Tibial nerve (tissue), 4 donors: Measurements from ENCODE around the gene SHMT1. TPM values are rescaled to one million over a fixed set of nuclear protein-coding genes. Genes with fewer than 3 reads are reported as not detected.

ENCODE experiments used
- DNase-seq, 2 donors: peaks; one replicate each; pipeline ENCODE4 v3.0.0-alpha.2; 2019; ENCODE audit warnings: low spot score in 2 of 2
- H3K27ac ChIP-seq, 4 donors: fragments of 200-600 bp; sonication (generic) in 3 of 4; one replicate each; pipeline ENCODE4 v1.5.1; 2017 to 2019; ENCODE audit warnings: mild to moderate bottlenecking in 1 of 4
- H3K27me3 ChIP-seq, 2 donors: fragments of 200-600 bp; sonication (generic) in 1 of 2; one replicate each; pipeline versions ENCODE4 v1.5.1 to v1.6.0; 2017 to 2019
- H3K36me3 ChIP-seq, 3 donors: fragments of 200-600 bp; sonication (generic); one replicate each; pipeline ENCODE4 v1.5.1; 2018 to 2019
- H3K4me1 ChIP-seq, 4 donors: fragments of 200-600 bp; sonication (generic) in 3 of 4; one replicate each; pipeline ENCODE4 v1.5.1; 2017 to 2019
- H3K4me3 ChIP-seq, 4 donors: fragments of 200-600 bp; sonication (generic) in 3 of 4; one replicate each; pipeline ENCODE4 v1.5.1; 2017 to 2019; ENCODE audit warnings: mild to moderate bottlenecking in 1 of 4, moderate library complexity in 1 of 4
- H3K9me3 ChIP-seq, 4 donors: fragments of 200-600 bp; sonication (generic) in 3 of 4; one replicate each; pipeline ENCODE4 v1.5.1; 2017 to 2019
- EP300 ChIP-seq, 2 donors: sonication (generic); formaldehyde crosslinking; IDR thresholded peaks; one replicate each; pipeline ENCODE4 v1.6.1; 2017; ENCODE audit warnings: antibody characterized with exemption in 2 of 2, mild to moderate bottlenecking in 1 of 2
- POLR2A ChIP-seq, 2 donors: fragments of 450-650 bp; IDR thresholded peaks; one replicate each; pipeline ENCODE4 v1.6.1; 2017; ENCODE audit warnings: antibody characterized with exemption in 2 of 2, mild to moderate bottlenecking in 2 of 2, moderate library complexity in 2 of 2
- WGBS, 2 donors: methylation state at CpG; one replicate each; pipeline ENCODE4 v1.1.5; 2018; 5-methylcytosine and 5-hydroxymethylcytosine counted together
- total RNA-seq, 4 donors: library from RNA; depleted of rRNA; stranded (reverse); fragments of >200 nt; gene quantifications; one replicate each; pipeline ENCODE4 v1.1.0, GENCODE V29; 2016
- TF ChIP-seq, protein P1 (sequence below), 5 experiments: fragments of 200-600 bp in 3 of 5; fragments of 450-650 bp in 2 of 5; sonication (generic) in 3 of 5; IDR thresholded peaks; one replicate each; pipeline ENCODE4 v1.5.1; 2016 to 2019; ENCODE audit warnings: antibody characterized with exemption in 5 of 5, mild to moderate bottlenecking in 3 of 5, moderate library complexity in 2 of 5

The SHMT1 gene
- total RNA-seq, 4 donors from 2014 or later: 48.0 to 69.5 (median 59.3) TPM

DNA sequence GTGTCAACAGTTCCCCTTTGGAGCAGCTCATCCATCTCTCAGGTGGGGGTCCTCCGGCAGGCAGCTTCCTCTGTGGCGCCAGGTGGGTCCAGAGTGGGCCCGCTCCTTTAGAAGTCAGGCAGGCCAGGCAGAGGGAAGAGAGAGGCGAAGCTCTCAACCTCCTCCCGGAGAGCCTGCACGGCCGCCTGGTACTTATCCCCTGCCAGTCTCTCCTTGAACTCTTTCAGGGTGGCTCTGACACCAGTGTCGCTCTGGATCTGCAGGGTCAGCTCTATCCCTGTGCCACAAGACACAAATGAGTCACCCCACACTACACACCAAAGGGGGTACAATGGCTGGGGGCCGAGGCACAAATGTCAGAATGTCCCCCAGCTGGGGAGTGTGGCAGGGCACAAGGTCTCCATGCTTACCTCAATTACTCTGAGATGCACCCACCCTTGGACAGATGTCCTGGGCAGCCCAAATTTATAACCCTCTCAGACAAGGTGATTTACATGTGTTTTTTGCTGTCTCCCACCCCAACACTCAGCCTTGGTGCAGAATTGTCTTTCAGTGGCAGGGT lies 34.6 kb downstream of the SHMT1 start:
- WGBS, 2 donors: 90 to 93% methylated on average over 9 of the region's 9 CpGs
- DNase-seq: no peak

GRCh38 chr17:18327556-18327955 lies 35.8 kb downstream of the SHMT1 start:
- no peak for DNase-seq
- no peak overlapping the region for H3K4me3 ChIP-seq
- WGBS, 2 donors: 89 to 91% methylated on average over 10 of the region's 10 CpGs
- H3K9me3 ChIP-seq: no peaks in the 10 kb centered on the region
- H3K4me1 ChIP-seq: peaks cover 0 to 20% (median 0%) of the 10 kb centered on the region in 4 donors
- H3K27ac ChIP-seq: no peak overlapping the region
- no peaks in the 10 kb centered on the region for H3K27me3 ChIP-seq
- TF ChIP-seq EP300 (IDR thresholded peaks at IDR 0.05) (no peak), POLR2A (IDR thresholded peaks at IDR 0.05) (no peak)
- TF ChIP-seq, protein P1, sequence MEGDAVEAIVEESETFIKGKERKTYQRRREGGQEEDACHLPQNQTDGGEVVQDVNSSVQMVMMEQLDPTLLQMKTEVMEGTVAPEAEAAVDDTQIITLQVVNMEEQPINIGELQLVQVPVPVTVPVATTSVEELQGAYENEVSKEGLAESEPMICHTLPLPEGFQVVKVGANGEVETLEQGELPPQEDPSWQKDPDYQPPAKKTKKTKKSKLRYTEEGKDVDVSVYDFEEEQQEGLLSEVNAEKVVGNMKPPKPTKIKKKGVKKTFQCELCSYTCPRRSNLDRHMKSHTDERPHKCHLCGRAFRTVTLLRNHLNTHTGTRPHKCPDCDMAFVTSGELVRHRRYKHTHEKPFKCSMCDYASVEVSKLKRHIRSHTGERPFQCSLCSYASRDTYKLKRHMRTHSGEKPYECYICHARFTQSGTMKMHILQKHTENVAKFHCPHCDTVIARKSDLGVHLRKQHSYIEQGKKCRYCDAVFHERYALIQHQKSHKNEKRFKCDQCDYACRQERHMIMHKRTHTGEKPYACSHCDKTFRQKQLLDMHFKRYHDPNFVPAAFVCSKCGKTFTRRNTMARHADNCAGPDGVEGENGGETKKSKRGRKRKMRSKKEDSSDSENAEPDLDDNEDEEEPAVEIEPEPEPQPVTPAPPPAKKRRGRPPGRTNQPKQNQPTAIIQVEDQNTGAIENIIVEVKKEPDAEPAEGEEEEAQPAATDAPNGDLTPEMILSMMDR (IDR thresholded peaks at IDR 0.05): no peak
- H3K36me3 ChIP-seq: peaks cover 3 to 99% (median 26%) of the 10 kb centered on the region in 3 donors

More for the DNA sequence above, 34.6 kb downstream of the SHMT1 start:
- Histone ChIP-seq H3K27me3 (no peaks in the 10 kb centered on the region), H3K9me3 (no peaks in the 10 kb centered on the region), H3K4me1 (peaks cover 0 to 20% (median 0%) of the 10 kb centered on the region in 4 donors), H3K27ac (no peak overlapping the region), H3K36me3 (peaks cover 0 to 99% (median 14%) of the 10 kb centered on the region in 3 donors), H3K4me3 (no peak overlapping the region)
- TF ChIP-seq EP300 (IDR thresholded peaks at IDR 0.05): no peak
- TF ChIP-seq POLR2A (IDR thresholded peaks at IDR 0.05): no peak
- TF ChIP-seq, protein P1 (IDR thresholded peaks at IDR 0.05): no peak

GRCh38 chr17:18327093-18327492 lies 36.3 kb downstream of the SHMT1 start:
- Histone ChIP-seq H3K9me3 (no peaks in the 10 kb centered on the region), H3K36me3 (peaks cover 5 to 99% (median 27%) of the 10 kb centered on the region in 3 donors)
- 45 to 57% methylated on average over 2 of the region's 2 CpGs for WGBS, 2 donors

GRCh38 chr17:18326572-18326971 lies 36.8 kb downstream of the SHMT1 start:
- H3K27me3 ChIP-seq: no peaks in the 10 kb centered on the region
- no peaks in the 10 kb centered on the region for H3K9me3 ChIP-seq
- no peak overlapping the region for H3K27ac ChIP-seq
- peaks cover 5 to 98% (median 25%) of the 10 kb centered on the region in 3 donors for H3K36me3 ChIP-seq
- no peak overlapping the region for H3K4me3 ChIP-seq
- TF ChIP-seq POLR2A (IDR thresholded peaks at IDR 0.05) (no peak), EP300 (IDR thresholded peaks at IDR 0.05) (no peak)
- TF ChIP-seq, protein P1 (IDR thresholded peaks at IDR 0.05): no peak
- no peak for DNase-seq
- H3K4me1 ChIP-seq: peaks cover 0 to 22% (median 0%) of the 10 kb centered on the region in 4 donors
- WGBS, 2 donors: 87 to 90% methylated on average over 6 of the region's 6 CpGs

More at GRCh38 chr17:18327093-18327492, 36.3 kb downstream of the SHMT1 start:
- DNase-seq: no peak
- no peak overlapping the region for H3K4me3 ChIP-seq
- H3K4me1 ChIP-seq: peaks cover 0 to 20% (median 0%) of the 10 kb centered on the region in 4 donors
- no peak overlapping the region for H3K27ac ChIP-seq
- no peaks in the 10 kb centered on the region for H3K27me3 ChIP-seq
- TF ChIP-seq, protein P1 (IDR thresholded peaks at IDR 0.05): no peak
- TF ChIP-seq POLR2A (IDR thresholded peaks at IDR 0.05): no peak
- no peak for TF ChIP-seq EP300 (IDR thresholded peaks at IDR 0.05)

GRCh38 chr17:18326039-18326438 lies 37.3 kb downstream of the SHMT1 start:
- no peak for TF ChIP-seq POLR2A (IDR thresholded peaks at IDR 0.05)
- TF ChIP-seq, protein P1 (IDR thresholded peaks at IDR 0.05): no peak
- H3K9me3 ChIP-seq: no peaks in the 10 kb centered on the region
- no peaks in the 10 kb centered on the region for H3K27me3 ChIP-seq
- peaks cover 5 to 98% (median 21%) of the 10 kb centered on the region in 3 donors for H3K36me3 ChIP-seq
- DNase-seq: no peak
- 98 to 100% methylated on average over 2 of the region's 2 CpGs for WGBS, 2 donors
- H3K4me3 ChIP-seq: no peak overlapping the region
- peaks cover 0 to 28% (median 0%) of the 10 kb centered on the region in 4 donors for H3K4me1 ChIP-seq
- H3K27ac ChIP-seq: no peak overlapping the region
